DMS53 treated with DMSO at 0.1 percent for 48 hours (cell line): ENCODE results near the gene TOMM5.
"Not testable (repeated sequence)": the region's sequence is repeated elsewhere in the genome, so short reads cannot be mapped to it uniquely, and the experiment has no call there.

Source experiments
- DNase-seq: peaks from one replicate; lab custom pipeline; 2025; ENCODE audit not compliant: unreplicated experiment; lab: John Stamatoyannopoulos, UW

TOMM5 gene

DNA sequence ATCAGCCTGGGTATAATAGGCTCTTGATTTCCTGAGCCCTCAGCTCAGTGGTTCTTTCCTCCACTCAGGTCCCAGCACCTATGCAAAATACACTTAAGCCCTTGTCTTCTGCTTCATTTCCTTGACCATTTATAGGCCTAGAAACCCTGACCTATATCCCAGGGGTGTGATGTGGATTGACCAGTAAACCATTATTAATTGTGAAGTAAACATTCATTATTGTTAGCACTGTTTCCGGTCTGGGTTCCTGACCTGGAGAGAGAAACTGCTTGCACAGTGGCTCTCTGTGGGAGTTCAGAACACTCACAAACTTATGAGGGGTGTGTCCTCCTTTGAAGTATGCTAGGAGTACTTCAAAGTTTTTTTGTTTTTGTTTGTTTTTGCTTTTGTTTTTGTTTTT, 19.6 kb upstream of the TOMM5 start:
- no peak for DNase-seq

DNA sequence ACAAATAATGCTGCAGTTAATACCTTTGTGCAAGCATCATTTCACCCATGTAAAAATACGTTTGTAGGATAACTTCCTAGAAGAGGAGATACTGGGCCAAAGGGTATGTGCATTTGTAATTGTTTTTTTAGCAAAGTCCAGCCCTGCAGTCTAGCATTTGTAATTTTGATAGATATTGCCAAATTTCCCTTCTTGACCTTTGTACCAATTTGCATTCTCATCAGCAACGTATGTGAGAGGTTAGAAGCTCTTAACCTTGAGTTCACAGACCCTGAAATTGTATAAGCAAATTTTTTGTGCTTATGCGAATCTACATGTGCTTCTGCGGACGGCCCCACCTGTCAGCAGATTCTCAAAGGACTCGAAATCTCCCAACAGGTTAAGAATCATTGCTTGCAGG, 18.6 kb upstream of the TOMM5 start:
- DNase-seq, result no peak

DNA sequence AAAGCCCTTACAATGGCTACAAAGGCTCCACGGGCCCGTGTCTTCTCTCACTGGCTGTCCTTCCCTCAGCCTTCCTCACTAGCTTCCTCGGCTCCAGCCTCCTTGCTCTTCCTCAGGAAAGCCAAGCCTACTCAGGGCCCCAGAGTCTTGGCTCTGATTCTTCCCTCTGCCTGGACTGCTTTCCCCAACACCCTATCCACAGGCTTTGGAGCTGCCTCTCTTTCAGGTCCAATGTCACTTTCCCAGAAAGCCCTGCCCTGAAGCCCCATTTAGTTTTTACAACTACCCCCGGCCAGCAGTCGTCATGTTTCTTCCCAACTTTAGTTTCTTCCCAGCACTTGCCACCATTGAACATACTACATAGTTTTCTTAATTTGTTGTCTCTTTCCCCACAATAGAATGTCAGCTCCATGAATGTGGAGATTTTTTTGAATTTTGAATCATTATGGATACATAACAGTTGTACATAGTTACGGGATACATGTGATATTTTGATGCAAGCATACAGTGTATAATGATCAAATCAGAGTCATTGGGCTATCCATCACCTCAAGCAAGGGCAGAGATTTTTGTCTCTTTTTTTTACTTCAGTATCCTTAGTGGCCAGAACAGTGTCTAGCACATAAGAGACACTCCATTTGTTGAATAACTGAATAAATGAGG, 17.5 kb upstream of the TOMM5 start:
- no peak for DNase-seq

DNA sequence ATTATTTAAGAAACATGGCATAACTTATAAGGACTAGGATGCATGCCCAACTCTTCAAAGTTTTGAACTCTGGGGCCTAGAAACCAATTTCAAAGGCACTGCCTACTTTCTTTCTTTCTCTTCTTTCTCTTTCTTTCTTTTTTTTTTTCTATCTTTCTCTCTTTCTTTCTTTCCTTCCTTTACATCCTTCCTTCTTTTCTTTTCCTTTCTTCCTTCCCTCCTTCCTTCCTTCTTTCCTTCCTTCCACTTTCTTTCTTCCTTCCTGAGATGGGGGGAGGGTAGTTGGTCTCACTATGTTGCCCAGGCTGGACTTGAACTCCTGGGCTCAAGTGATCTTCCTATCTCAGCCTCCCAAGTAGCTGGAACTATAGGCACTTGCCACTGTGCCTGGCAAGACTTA, 15.9 kb upstream of the TOMM5 start:
- DNase-seq, result no peak

DNA sequence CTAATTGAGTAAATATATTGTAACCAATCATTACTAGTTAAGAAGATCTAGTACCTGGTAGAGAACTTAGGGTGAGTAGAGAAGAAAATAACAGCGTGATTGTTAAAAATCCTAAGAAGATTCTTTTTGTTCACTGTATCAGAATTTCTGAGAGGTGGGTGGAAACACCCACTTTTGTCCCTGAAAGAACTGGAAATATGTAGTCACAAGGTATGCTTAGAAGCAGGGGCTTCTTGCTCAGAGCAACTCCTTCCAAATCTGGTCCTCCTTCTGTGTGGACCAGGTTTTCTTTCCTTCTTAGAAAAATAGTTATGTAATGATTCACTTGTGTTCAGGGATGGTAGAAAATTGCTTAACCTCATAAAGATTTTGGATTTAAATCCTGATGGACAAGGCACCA, 11.9 kb upstream of the TOMM5 start:
- DNase-seq, result no peak

DNA sequence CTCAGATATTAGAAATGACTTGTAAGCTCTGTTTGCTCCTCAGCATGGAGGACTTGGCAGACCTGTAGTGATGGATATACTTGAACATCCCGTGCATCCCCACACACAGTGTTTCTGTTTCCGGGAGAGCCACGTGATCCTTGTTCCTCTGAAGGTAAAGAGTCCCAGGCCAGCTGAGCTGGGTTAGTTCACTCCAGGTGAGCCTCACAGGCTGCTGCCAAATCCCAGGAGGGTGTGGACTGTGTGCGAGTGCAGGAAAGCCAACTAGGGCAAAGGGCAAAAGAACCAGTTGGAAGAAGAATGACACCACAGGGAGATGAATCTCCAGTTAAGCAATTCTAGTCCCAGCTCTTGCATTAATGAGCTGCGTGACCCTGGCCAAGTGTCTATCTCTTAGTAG, 10.4 kb upstream of the TOMM5 start:
- peak; percentile 59 for DNase-seq

DNA sequence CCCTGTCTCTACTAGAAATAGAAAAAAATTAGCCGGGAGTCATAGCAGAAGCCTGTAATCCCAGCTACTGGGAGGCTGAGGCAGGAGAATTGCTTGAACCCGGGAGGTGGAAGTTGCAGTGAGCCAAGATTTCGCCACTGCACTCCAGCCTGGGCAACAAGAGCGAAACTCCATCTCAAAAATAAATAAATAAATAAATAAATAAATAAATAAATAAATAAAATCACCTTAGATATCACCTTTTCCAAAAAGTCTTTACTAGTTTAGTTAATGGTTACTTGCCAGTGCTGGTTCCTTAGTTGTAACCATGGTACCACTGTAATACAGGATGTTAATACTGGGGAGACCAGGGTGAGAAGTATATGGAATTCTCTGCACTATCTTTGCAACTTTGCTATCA, 9.7 kb upstream of the TOMM5 start:
- not testable (repeated sequence) for DNase-seq

DNA sequence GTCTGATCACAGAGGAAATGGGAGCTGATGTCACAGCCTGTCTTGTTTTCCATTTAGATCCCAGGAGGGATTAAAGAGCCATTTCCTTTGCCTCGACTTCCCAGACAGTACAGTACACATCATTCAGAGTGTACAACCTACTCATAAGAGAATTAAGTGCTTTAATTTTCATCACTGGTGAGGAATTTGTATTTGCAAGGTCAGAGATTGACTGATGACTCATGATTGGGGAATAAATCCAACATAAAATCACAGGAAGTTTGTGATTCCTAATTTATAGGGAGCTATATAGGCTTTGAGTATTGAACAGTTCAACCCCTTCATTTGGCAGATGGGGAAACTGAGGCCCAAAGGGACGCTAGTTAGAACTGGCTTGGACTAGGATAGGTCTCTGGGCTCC, 4.1 kb upstream of the TOMM5 start:
- no peak for DNase-seq

DNA sequence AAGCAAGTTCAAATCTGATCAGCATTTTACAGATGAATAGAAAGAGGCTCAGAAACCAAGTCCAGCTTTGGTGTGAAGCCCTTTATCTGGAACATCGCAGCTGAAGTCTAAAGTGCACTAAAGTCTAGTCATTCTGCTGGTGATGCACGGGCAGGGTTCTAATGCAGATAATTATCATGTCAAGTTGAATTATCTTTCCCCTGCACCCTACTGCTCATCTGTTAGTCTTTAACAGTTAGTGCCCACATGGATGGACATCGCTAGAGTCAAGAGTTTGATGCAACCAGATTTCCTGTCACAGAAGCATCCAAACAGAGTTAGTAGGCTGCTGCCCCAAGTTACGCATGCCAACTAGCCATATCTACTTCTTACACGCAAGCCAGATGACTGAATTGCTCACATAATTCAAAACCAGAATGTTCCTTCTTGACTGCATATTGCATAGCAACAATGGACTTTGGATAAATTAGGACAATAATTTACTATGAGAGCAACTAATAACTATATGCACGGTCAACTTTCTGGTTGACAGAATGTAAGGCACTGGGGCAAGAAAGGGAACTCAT, 1.6 kb upstream of the TOMM5 start:
- peak; percentile 4 for DNase-seq

DNA sequence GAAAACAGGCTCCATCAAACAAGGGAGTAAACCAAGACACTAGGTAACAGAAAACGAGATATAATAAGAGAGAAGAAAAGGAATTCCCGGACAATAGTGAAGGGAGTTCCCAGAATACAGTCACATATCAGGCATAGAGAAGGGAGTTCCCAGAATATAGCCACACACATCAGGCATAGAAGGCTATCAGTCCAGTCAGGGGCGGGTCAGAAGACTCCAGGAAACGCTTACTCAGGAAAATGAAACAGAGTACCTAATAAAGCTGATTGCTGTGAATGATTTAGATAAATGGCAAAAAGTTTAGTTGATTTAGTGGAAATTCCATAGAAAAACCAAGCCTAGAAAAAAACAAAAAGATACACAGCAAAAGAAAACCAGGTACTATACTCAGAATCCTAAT, 4.9 kb downstream of the TOMM5 start:
- DNase-seq, result no peak

DNA sequence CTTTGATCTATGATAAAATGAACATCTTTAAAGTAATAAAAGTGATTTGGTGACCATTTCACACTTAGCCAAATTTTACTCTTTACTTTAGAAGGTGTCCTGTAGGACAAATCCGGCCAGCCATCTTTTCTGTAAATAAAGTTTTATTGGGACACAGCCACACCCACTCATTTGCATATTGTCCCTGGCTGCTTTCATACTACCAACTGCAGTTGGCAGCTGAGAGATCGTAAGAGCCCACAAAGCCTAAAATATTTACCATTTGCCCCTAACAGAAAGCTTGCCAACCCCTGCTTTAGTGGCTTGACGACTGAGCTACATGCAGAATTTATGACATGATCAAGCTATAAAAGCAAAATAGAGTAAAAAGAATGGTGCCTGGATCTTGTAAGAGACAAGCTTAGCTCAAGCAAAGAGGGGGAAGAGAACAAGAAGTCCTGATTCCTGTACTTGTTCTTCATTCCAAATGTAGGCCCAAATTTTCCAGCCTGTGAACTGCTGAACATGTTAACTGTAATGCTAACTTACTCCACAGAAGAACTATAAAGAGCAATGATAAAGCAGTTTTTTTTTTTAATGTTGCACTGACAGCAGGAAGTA, 8.8 kb downstream of the TOMM5 start:
- no peak for DNase-seq

DNA sequence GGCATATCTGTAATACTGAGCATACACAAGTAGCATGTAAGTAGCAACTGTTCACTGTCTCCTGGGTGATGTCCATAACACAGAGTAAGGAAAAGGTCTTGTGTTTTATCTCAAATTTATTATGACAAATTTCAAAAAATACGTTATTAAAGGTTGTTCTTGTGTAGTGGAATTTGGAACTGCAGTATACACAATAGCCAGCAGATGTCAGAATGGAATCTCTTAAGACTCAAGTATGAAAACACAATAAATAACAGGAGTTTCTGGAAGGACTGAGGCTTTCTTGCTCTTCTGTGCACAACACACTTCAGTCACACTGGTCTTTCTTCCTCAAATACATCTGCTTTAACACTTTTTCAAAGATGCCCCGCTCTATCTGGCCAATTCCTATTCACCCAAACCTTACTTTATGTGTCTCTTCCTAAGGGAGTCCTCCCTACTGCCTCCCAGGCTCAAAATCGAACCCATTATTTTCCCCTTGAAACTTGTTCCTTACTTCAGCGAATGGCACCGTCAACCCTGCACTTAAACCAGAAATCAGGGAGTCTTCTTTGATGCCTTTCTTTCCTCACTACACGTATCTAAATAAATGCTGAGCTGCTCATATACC, 9.7 kb downstream of the TOMM5 start:
- peak; percentile 14 for DNase-seq

DNA sequence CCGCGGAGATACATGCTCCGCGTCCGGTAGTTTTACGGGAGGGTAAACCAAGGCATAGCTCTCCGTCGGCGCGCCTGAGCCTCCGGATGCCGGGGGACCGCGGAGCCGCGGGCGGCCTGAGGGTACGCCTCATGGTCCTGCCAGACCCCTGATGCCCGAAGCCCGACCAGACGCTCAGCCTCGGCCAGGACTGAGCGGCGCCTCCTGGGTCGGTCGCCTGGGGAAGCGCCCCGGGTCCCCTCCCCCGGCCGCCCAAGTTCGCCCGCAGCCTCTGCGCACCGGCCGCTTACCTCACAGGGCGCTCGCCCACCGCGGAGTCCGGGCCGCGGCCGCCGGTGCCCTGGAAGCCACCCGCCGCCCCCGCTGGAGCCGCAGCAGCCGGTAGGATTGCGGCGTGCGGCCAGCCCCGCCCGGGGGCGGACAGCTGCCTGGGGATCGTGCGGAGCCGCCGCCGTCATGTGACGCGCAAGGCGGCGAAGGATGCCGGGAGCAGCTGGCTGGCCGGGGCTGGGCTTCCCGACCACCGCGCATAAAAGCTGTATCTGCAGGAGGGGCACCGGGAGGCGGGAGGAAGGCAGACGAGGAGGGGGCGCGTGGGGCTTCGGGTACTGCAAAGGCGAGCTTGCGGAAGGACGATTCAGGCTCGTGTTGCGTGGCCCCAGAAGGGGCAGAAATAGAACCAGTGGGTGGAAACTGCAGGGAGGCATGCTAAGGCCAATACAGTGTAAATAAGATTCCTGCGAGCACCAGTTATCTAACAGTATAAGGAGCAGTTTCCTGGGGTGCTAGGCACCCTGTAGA, 16.3 kb downstream of the TOMM5 start, which contains the start of gene FBXO10:
TSS of gene FBXO10 (minus strand) at position 460 of the 801 bp plus-strand sequence. CDS start 34,612 bp downstream, outside the sequence.
- peak; percentile 25 for DNase-seq

DNA sequence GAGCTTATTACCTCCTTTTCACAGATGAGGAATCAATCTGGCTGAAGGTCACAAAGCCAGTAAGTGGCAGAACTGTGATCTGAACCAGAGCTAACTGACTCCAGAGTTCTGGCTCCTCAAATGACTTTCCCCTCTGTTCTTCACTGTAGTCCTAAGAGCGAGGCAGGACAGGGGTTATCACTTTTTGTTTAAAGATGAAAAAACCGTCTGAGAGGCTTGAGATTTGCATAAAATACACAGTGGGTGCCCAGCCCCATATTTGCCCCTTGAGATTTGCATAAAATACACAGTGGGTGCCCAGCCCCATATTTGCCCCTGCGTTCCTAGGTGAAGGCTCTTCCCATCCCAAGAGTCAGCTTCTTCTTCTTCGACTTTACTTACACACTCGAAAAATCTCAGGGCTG, 16.9 kb downstream of the TOMM5 start:
- no peak for DNase-seq

DNA sequence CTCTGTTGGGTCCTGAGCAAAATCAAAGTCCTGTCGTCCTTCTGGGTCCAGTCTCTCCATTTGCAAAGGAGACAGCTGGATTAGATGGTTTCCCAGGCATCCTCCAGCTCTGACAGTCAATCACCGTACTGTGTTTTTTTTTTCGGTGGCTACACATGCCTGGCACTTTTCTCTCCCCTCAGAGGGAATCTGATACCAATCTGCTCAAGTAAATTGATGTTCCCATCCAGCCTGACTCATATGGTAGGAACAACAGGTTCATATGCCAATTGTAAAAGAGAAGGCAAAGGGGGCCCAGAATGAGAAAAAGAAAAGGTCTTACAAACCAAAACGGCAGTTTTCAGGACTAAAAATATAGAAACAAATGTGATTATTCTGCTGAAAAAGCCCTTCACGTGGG, 17.4 kb downstream of the TOMM5 start:
- DNase-seq, result no peak

DNA sequence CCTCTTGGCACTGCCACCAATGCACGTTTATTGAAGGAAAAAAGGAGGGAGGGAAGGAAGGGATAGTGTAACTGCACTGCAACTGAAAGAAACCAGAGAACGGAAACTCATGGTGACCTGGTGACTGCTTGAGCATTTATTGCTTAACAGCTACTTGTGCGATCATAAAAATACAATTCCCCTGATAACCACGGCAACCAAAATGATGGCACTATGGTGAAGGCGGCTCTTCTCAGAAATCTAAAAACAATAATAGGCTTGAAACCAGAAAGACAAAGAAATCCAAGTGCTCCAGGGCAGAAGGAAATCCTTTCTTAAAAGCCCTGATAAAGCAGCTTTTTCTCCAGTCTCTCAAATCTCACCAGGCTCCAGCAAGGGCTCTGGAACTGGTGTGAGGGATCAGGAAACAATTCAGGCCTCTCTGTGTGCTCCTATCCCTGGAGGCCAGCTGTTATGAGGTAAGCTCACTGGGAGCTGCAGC, 18.1 kb downstream of the TOMM5 start:
- no peak for DNase-seq

DNA sequence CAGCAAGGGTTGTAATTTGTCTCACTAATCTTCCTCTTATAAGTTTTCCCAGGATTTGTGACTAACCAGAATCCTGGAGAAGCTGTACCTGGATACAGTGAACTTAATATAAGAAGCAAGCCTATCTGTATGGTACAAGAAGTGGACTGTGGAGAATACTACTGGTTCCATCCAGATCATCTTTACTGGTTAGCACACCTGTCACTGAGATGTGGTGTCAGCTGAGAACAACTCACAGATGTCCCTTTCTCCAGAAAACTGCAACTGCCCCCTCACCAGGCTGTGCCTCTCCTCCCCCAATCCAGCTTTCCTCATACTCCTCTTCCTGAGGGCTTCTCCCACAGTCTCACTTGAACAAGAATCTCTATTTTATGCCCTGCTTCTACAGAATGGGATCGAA, 21.1 kb downstream of the TOMM5 start:
- DNase-seq, result no peak

DNA sequence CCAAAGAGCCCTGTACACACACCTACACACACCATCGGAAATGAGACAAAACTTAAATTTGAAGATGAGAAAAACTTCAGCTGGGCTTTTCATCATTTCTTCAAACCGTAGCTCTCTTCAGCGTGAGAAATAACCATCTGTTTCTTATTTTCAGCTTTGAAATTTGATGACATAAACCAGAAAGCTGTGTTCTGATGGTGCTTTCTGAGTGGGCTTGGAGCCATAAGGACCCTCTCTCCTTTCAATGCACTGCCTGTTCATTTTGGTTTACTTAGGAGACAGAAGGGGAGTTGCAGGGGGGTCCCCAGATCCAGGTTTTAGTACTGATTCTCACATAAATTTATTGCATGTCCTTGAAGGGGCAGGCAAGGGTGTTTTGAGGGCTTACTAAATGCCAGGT, 25.7 kb downstream of the TOMM5 start:
- no peak for DNase-seq

DNA sequence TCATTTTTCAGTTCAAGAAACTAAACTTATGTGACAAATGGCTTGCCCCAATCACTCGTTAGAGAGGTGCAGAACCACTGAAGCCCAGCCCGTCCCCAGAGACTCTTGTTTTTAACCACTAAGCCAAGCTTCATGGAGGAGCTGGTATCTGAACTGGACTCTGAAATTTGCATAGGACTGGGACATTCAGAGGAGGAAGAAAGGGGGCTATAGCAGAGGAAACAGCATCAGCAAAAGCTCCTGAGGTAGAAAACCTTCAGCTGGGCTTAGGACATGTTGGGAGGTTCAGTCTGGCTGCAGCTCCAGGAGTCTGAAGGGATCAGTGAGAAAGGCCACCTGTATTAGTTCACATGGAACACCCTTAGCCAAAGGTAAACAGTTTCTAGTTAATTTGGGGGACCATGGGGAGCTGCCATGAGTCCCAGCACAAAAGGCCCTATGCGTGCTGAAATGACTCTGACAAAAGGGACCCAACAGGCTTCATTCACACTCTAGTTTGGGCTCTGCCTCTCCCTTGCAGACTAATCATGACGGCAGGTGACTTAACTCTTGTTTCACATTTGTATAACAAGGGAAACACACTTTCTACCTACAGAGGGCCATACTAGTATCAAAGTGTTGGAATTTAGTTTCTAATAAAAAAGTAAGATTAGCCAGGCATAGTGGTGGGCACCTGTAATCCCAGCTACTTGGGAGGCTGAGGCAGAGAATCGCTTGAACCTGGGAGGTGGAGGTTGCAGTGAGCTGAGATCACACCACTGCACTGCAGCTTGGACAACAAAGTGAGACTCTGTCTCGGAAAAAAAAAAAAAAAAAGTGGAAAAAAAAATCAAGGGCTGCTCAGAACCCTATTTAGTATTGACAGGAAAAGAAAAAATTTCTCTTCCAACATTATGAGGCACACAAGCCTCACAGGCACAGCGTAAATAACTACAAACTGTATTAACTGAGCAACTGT, 26.5 kb downstream of the TOMM5 start:
- no peak for DNase-seq

DNA sequence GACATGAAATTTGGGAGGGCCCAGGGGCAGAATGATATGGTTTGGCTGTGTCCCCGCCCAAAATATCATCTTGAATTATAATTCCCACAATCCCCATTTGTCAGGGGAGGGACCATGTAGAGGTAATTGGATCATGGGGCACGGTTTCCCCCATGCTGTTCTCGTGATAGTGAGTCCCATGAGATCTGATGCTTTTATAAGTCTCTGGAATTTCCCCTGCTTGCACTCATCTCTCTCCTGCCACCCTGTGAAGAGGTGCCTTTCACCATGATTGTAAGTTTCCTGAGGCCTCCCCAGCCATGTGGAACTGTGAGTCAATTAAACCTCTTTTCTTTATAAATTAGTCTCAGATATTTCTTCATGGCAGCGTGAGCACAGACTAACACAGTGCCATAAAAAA, 27.5 kb downstream of the TOMM5 start:
- DNase-seq, result no peak
